ENCODE data around the gene TTC28.

TTC28 gene

DNA sequence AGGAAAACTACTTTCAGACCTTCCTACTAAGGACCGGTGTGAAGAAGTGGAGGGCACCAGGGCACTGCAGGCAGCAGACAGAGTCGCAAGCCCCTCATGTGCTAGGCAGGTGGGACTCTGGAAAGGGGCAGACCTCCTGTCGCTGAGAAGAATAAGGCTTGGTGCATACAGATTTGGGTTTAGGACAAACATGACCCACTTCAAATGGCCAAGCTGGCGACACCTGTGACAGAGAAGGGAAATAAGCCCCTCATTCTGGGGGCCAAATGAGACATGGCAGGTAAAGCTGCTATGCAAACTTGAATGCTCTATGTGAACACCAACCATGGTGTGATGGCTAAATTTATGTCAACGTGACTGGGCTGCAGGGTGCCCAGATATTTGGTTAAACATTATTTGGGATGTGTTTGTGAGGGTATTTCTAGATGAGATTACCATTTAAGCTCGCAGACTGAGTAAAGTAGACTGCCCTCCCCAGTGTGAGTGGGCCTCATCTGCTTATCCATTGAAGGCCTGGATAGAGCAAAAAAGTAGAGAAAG lies 648.2 kb downstream of the TTC28 start:
- DNase-seq: no peak

GRCh38 chr22:28030473-28030872 lies 649.2 kb downstream of the TTC28 start:
- DNase-seq: no peak

- DNase-seq: no peak
Observed at GRCh38 chr22:28029956-28030355, 649.7 kb downstream of the TTC28 start.

- DNase-seq: no peak
Observed at GRCh38 chr22:28029201-28029948, 650.3 kb downstream of the TTC28 start.

GRCh38 chr22:28027453-28028448 lies 651.9 kb downstream of the TTC28 start:
- no peak for DNase-seq

- DNase-seq: no peak
Observed at GRCh38 chr22:28025866-28026575, 653.6 kb downstream of the TTC28 start.

DNA sequence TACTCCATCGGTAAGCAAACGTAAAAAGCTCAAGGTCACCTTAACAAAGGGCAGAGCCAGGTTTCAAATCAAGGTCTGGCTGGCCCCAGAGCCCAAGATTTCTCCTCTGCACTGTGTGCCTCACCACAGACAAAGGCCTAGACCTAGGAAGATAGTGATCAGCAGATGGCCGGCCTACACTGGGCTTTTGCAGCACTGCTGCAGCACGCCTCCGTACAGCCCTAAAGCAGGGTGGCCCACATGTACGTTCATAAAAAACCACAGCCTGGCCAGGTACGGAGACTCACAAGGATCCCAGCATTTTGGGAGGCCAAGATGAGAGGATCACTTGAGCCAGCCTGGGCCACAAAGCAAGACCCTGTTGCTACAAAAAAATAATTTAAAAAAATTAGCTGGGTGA lies 654.3 kb downstream of the TTC28 start:
- no peak for DNase-seq

DNA sequence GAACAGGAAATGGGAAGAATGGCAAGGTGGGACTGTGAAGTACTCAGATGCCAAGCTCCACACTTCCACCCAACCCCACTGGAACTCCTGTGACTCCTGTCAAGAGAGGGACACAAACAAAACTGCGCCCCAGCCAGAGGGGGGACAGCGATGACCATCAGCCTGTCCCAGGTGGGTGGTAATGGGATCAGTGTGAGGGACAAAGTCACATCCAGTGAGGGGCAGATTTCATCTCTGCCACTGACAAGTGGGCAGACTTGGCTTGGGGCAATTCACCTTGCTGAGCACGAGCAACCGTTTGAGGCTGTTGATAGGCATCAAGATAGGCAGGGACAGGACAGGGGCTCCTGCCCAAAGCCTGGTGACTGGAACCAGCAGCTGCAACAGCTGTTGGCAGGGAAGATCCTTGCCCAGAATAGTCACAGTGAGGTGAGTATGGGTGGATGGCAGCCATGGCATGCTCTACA lies 655.2 kb downstream of the TTC28 start:
- no peak for DNase-seq

GRCh38 chr22:28023774-28024173 lies 655.9 kb downstream of the TTC28 start:
- no peak for DNase-seq

DNA sequence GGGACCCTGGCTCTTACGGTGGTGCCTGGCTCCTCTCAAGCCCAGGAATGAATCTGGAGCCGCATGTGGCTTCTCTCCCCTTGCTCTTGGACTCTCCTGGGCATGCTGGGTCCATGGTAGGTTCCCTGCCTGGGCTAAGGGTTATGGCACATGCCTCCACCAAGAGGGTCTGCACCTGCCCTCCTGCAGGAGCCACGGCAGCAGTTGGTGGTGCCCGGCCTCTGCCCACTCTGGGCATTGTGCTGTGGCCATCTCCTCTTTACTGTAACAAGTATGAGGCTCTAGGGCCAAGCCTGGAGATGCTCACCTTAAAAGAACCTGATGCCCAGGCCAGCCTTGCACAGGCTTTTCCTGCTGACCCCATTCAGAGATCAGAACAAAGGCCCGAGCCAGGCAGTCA lies 656.6 kb downstream of the TTC28 start:
- no peak for DNase-seq

- DNase-seq: no peak
Observed at GRCh38 chr22:28021998-28022660, 657.5 kb downstream of the TTC28 start.

- no peak for DNase-seq
Observed at GRCh38 chr22:28021116-28021997, 658.3 kb downstream of the TTC28 start.

DNA sequence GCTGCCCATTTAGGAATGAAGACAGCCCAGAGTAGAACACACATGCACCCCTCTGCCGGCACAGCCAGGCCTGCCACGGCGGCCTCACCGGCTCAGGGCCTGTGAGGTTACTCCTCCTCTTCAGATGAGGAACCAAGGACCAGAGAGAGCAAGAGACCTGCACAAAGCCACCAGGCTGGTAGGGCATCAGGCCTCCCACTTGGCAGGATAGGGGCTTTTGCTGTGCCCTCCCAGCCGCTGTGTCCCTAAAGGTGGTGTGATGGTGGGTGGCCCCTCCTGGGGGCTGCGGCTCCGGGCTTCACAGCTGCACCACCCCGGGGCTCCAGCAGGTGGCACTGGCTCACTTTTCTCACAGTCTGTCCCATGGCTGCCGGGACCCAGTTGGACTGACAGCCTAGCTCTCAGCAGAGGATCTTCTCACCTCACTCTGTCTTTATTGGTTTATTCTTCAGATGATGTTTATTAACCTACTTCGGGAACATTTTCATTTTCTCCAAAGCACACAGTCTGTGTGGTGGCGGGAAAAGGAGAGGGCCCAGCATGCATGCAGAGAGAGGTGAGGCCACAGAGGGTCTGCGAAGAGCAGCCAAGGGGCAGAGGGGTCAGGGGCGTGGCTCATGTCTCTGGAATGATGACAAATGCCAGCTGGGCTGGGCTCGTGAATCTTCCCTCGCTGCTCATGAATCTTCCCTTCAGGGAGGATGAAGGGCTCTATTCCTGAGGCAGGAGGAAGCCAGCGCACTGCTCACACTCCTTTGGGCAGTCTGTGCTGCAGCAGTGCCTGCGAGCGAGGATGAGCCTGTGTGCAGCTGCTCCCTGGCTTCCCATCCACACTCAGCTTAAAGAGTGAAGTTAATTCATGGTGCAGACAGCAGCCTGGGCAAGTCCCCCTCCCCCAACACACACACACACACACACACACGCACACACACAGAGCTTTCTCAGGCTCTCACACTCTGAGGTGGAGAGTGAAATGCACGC lies 659.5 kb downstream of the TTC28 start:
- DNase-seq: peak; percentile 42

DNA sequence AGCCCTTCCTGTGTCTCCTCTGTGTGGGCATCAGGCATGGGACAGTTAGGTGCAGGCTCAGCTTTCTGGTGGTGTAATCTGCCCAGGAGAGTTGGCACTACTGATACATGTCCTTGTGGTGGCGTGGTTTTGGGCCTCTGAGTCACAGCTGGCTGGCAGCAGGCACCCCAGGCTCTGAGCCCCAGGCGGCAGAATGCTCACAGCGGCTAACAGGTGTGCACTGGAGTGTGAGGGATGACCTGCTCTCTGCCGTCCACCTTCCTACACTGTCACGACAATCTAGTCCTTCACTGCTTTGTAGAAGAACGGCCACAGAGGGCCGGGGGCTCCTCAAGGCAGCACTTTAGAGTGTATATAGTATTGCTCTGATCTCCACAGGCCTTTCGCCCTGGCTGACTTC lies 660.3 kb downstream of the TTC28 start:
- DNase-seq: no peak

GRCh38 chr22:28018461-28018927 lies 661.1 kb downstream of the TTC28 start:
- no peak for DNase-seq

- no peak for DNase-seq
Observed at GRCh38 chr22:28017859-28018258, 661.8 kb downstream of the TTC28 start.

DNA sequence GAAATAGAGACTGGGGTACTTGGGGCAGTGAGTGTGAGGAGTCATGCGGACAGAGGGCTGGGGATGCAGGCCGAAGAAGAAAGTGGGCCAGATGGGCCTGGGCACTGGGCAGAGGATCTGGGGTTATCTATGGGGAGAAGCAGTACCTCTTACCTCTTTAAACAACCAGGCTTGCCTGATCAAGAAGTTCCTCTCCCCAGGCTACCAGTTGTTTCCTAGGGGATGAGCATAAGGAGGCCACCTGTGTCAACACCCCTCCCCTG lies 662.2 kb downstream of the TTC28 start:
- no peak for DNase-seq

GRCh38 chr22:28016781-28017557 lies 662.7 kb downstream of the TTC28 start:
- DNase-seq: no peak
